DOHH2 (cell line): ENCODE data around the gene PDCD2L.

Source experiments
- H3F3A ChIP-seq: fragments of 200-600 bp; sonication (generic), shearing (Covaris generic); 2 replicates; pipeline ENCODE4 v1.6.0; 2016; ENCODE audit warnings: antibody characterized with exemption, mild to moderate bottlenecking; ENCODE audit not compliant: control insufficient read depth, insufficient read depth
- H3K27ac ChIP-seq: fragments of 200-600 bp; sonication (generic); 2 replicates; pipeline ENCODE4 v1.5.1; 2014; ENCODE audit warnings: low read depth, mild to moderate bottlenecking, low read length, moderate library complexity
- H3K27me3 ChIP-seq: fragments of 200-600 bp; sonication (generic); 2 replicates; pipeline ENCODE4 v1.6.1; 2014; ENCODE audit warnings: mild to moderate bottlenecking, low read length, mixed read lengths; ENCODE audit not compliant: control insufficient read depth
- H3K36me3 ChIP-seq: fragments of 200-600 bp; sonication (generic); 2 replicates; pipeline ENCODE4 v1.6.1; 2014; ENCODE audit warnings: mild to moderate bottlenecking, low read length, moderate library complexity, mixed read lengths; ENCODE audit not compliant: control insufficient read depth
- H3K4me1 ChIP-seq: fragments of 200-600 bp; sonication (generic); 2 replicates; pipeline ENCODE4 v1.6.1; 2014; ENCODE audit warnings: mild to moderate bottlenecking, low read length, mixed read lengths; ENCODE audit not compliant: control insufficient read depth
- H3K4me2 ChIP-seq: fragments of 200-600 bp; sonication (generic); 2 replicates; pipeline ENCODE4 v1.6.0; 2014; ENCODE audit warnings: mild to moderate bottlenecking, low read length, moderate library complexity
- H3K4me3 ChIP-seq: fragments of 200-600 bp; sonication (generic); 2 replicates; pipeline ENCODE4 v1.5.1; 2014; ENCODE audit warnings: mild to moderate bottlenecking, low read length, mixed read lengths
- H3K79me2 ChIP-seq: fragments of 200-600 bp; sonication (generic); 2 replicates; pipeline ENCODE4 v1.6.1; 2014; ENCODE audit warnings: mild to moderate bottlenecking, low read length, mixed read lengths; ENCODE audit not compliant: control insufficient read depth
- H3K9me2 ChIP-seq: fragments of 200-600 bp; sonication (generic); replicated peaks from 2 replicates; pipeline ENCODE4 v1.6.1; 2014; ENCODE audit warnings: mild to moderate bottlenecking, low read length, mixed read lengths; ENCODE audit not compliant: control insufficient read depth
- H3K9me3 ChIP-seq: fragments of 200-600 bp; sonication (generic); 2 replicates; pipeline ENCODE4 v1.6.1; 2014; ENCODE audit warnings: antibody characterized with exemption, low read length, mixed read lengths; ENCODE audit not compliant: control insufficient read depth, insufficient read depth
- H4K20me1 ChIP-seq: fragments of 200-600 bp; sonication (generic); 2 replicates; pipeline ENCODE4 v1.6.0; 2014; ENCODE audit warnings: low read depth, mild to moderate bottlenecking, antibody characterized with exemption, low read length, moderate library complexity; ENCODE audit not compliant: control insufficient read depth, insufficient read depth
- CTCF ChIP-seq: fragments of 200-600 bp; sonication (generic); IDR thresholded peaks from one replicate; pipeline ENCODE4 v1.5.1; 2014; ENCODE audit warnings: antibody characterized with exemption, mild to moderate bottlenecking, low read depth, low read length; ENCODE audit not compliant: poor library complexity, severe bottlenecking
- EZH2phosphoT487 ChIP-seq: fragments of 200-600 bp; sonication (generic); IDR thresholded peaks from 2 replicates; pipeline ENCODE4 v1.6.1; 2017; ENCODE audit warnings: borderline replicate concordance, mild to moderate bottlenecking, antibody characterized with exemption, low read length, moderate library complexity, mixed read lengths

The PDCD2L gene

DNA sequence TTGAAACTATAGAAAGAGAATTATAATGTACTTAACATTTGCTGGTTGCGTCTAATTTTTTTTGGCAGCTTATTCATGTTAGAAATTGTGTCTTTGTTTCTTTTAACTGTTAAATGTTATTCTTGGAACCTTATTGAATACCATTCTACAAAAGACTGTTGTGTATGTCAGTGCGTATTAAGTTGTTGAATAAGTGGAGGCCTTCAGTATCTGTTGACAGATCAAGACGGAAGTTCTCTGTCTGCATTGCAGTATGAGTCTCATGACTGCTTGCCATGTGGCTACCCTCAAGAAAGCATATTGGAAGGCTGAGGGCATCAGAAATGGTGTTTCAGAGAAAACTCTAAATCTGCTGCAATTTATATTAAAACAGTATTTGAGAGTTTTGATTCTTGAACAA is 32.5 kb downstream of the PDCD2L start:
- Histone ChIP-seq H3F3A (0 out of 2 replicates have a peak, but pooled peaks cover 3% of the 10 kb centered on the region), H3K4me2 (no peak overlapping the region), H3K4me1 (peaks cover under 1% of the 10 kb centered on the region; the same call in 1 of the 2 replicates), H3K27me3 (no peaks in the 10 kb centered on the region), H3K4me3 (no peak overlapping the region), H3K9me2 (no peaks in the 10 kb centered on the region), H3K9me3 (no peaks in the 10 kb centered on the region), H3K36me3 (peaks cover 97% of the 10 kb centered on the region), H3K27ac (no peak overlapping the region), H3K79me2 (peaks cover 96% of the 10 kb centered on the region), H4K20me1 (peaks cover 32% of the 10 kb centered on the region)
- TF ChIP-seq CTCF, result no peak
- no peak for TF ChIP-seq EZH2phosphoT487

DNA sequence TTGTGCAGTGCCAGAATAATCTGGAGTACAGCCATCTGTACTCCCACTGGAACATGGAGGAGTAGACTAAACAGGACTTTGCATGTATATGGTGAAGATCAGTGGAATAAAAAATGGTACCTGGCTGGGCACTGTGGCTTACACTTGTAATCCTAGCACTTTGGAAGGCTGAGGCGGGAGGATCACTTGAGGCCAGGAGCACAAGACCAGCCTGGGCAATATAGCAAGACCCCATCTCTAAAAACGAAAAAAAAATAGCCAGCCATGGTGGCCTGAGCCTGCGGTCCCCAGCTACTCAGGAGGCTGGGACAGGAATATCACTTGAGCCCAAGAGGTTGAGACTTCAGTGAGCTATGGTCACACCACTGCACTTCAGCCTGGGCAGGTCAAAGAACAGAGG is 44.0 kb downstream of the PDCD2L start:
- Histone ChIP-seq H4K20me1 (peaks cover 4% of the 10 kb centered on the region; the same call in 1 of the 2 replicates), H3K9me2 (no peaks in the 10 kb centered on the region), H3K9me3 (no peaks in the 10 kb centered on the region), H3F3A (peaks cover 5% of the 10 kb centered on the region), H3K4me1 (no peaks in the 10 kb centered on the region), H3K36me3 (peaks cover 92% of the 10 kb centered on the region), H3K4me3 (no peak overlapping the region), H3K4me2 (no peak overlapping the region), H3K27me3 (no peaks in the 10 kb centered on the region), H3K27ac (no peak overlapping the region), H3K79me2 (peaks cover 56% of the 10 kb centered on the region)
- no peak for TF ChIP-seq CTCF
- no peak for TF ChIP-seq EZH2phosphoT487

DNA sequence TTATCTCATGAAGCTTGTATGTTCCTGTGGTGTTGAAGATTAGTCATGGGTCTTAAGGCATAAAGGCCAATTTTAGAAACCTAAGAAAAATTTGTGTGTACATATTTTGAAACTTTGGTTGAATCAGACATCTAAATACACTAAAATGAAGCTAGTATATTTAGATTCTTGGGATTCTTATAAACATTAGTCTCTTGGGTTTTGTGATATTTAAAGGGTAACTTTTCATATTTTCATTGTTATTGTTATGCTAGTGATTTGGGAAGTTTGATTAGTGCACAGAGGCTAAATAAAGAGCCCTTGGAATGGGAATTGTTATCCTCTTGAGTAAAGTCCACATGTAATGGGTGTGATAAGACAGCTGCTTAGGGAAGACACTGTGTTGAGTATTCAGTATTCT is 48.5 kb downstream of the PDCD2L start:
- Histone ChIP-seq H3K27ac (no peak overlapping the region), H3K27me3 (no peaks in the 10 kb centered on the region), H3K4me3 (no peak overlapping the region), H3K4me2 (no peak overlapping the region), H3K9me2 (no peaks in the 10 kb centered on the region), H4K20me1 (peaks cover 4% of the 10 kb centered on the region; the same call in 1 of the 2 replicates), H3K36me3 (peaks cover 80% of the 10 kb centered on the region), H3K4me1 (no peaks in the 10 kb centered on the region), H3K9me3 (no peaks in the 10 kb centered on the region), H3K79me2 (peaks cover 56% of the 10 kb centered on the region), H3F3A (no peaks in the 10 kb centered on the region; the same call in none of the 2 replicates)
- TF ChIP-seq EZH2phosphoT487, result no peak

GRCh38 chr19:34454091-34454490 is 49.9 kb downstream of the PDCD2L start:
- H3K27ac ChIP-seq, result no peak overlapping the region
- H3K4me3 ChIP-seq, result no peak overlapping the region
- H3K36me3 ChIP-seq, result peaks cover 80% of the 10 kb centered on the region

More at GRCh38 chr19:34454091-34454490, 49.9 kb downstream of the PDCD2L start:
- peaks cover 55% of the 10 kb centered on the region for H3K79me2 ChIP-seq
- peaks cover 4% of the 10 kb centered on the region; the same call in 1 of the 2 replicates for H4K20me1 ChIP-seq
- no peak overlapping the region for H3K4me2 ChIP-seq
- no peaks in the 10 kb centered on the region for H3K4me1 ChIP-seq
- TF ChIP-seq CTCF (no peak), EZH2phosphoT487 (no peak)
- no peaks in the 10 kb centered on the region for H3K27me3 ChIP-seq
- no peaks in the 10 kb centered on the region for H3K9me3 ChIP-seq
- H3K9me2 ChIP-seq, result no peaks in the 10 kb centered on the region
- H3F3A ChIP-seq, result no peaks in the 10 kb centered on the region; the same call in none of the 2 replicates
